HG03135 (cell line): ENCODE results near the gene UPK1B.
"Not testable (repeated sequence)": the region's sequence is repeated elsewhere in the genome, so short reads cannot be mapped to it uniquely, and the experiment has no call there.

Experiments
- ATAC-seq: cut with Tn5 transposase; IDR thresholded peaks from one replicate; pipeline ENCODE4 v1.9.1; 2021; ENCODE audit warnings: mild to moderate bottlenecking, moderate library complexity; ENCODE audit not compliant: unreplicated experiment

UPK1B gene

GRCh38 chr3:119221779-119222320 is 48.5 kb downstream of the UPK1B start:
- no peak for ATAC-seq

- no peak for ATAC-seq
These were observed 49.0 kb downstream of the UPK1B start for GRCh38 chr3:119222391-119222790.

- ATAC-seq, result no peak
These were observed 50.1 kb downstream of the UPK1B start for GRCh38 chr3:119223511-119223910.

- no peak for ATAC-seq
These were observed 51.7 kb downstream of the UPK1B start for GRCh38 chr3:119225121-119225520.

GRCh38 chr3:119227070-119227850 is 53.9 kb downstream of the UPK1B start:
- no peak for ATAC-seq

GRCh38 chr3:119228373-119229145 is 55.2 kb downstream of the UPK1B start:
- ATAC-seq, result no peak

- ATAC-seq, result no peak
These were observed 55.8 kb downstream of the UPK1B start for GRCh38 chr3:119229190-119229589.

- no peak for ATAC-seq
These were observed 56.7 kb downstream of the UPK1B start for GRCh38 chr3:119230071-119230470.

- no peak for ATAC-seq
These were observed 57.3 kb downstream of the UPK1B start for GRCh38 chr3:119230745-119231144.

- ATAC-seq, result no peak
These were observed 61.2 kb downstream of the UPK1B start for GRCh38 chr3:119234610-119235009.

GRCh38 chr3:119235151-119235550 is 61.8 kb downstream of the UPK1B start:
- ATAC-seq, result no peak

GRCh38 chr3:119236756-119237155 is 63.4 kb downstream of the UPK1B start:
- no peak for ATAC-seq

- no peak for ATAC-seq
These were observed 63.9 kb downstream of the UPK1B start for GRCh38 chr3:119237299-119237698.

- ATAC-seq, result no peak
These were observed 65.0 kb downstream of the UPK1B start for GRCh38 chr3:119238363-119238762.

- ATAC-seq, result no peak
These were observed 65.9 kb downstream of the UPK1B start for GRCh38 chr3:119239206-119239820.

GRCh38 chr3:119240101-119240590 is 66.7 kb downstream of the UPK1B start:
- peak; percentile 14 for ATAC-seq

GRCh38 chr3:119240591-119241434 is 67.4 kb downstream of the UPK1B start, which contains the start of gene B4GALT4:
B4GALT4 (minus strand) TSS chr3:119240878; CDS start chr3:119230099, 10,779 bp downstream.
- ATAC-seq, result peak; percentile 83

GRCh38 chr3:119242387-119243057 is 69.1 kb downstream of the UPK1B start:
- not testable (repeated sequence) for ATAC-seq

GRCh38 chr3:119243058-119243529 is 69.7 kb downstream of the UPK1B start:
- not testable (repeated sequence) for ATAC-seq
